GM19395 (cell line): ENCODE measurements around the gene CAPZB.

Source experiments
- ATAC-seq: cut with Tn5 transposase; IDR thresholded peaks from one replicate; pipeline ENCODE4 v1.9.1; 2021; ENCODE audit warnings: mild to moderate bottlenecking, moderate library complexity; ENCODE audit not compliant: unreplicated experiment

Gene CAPZB

GRCh38 chr1:19390166-19390850 is 95.0 kb downstream of the CAPZB start:
- ATAC-seq = peak; percentile 24

- no peak for ATAC-seq
Measured at GRCh38 chr1:19388980-19389379, 96.4 kb downstream of the CAPZB start.

- ATAC-seq = no peak
Measured at GRCh38 chr1:19387045-19387467, 98.3 kb downstream of the CAPZB start.

GRCh38 chr1:19385869-19386591 is 99.3 kb downstream of the CAPZB start:
- no peak for ATAC-seq

- ATAC-seq = no peak
Measured at GRCh38 chr1:19385221-19385620, 100.1 kb downstream of the CAPZB start.

- no peak for ATAC-seq
Measured at GRCh38 chr1:19384772-19385187, 100.6 kb downstream of the CAPZB start.

GRCh38 chr1:19384113-19384512 is 101.2 kb downstream of the CAPZB start:
- ATAC-seq = no peak

GRCh38 chr1:19382222-19382621 is 103.1 kb downstream of the CAPZB start:
- ATAC-seq = no peak

- no peak for ATAC-seq
Measured at GRCh38 chr1:19381261-19381660, 104.1 kb downstream of the CAPZB start.

- ATAC-seq = no peak
Measured at GRCh38 chr1:19377812-19378718, 107.3 kb downstream of the CAPZB start.

- no peak for ATAC-seq
Measured at GRCh38 chr1:19376428-19377372, 108.6 kb downstream of the CAPZB start.

- no peak for ATAC-seq
Measured at GRCh38 chr1:19375631-19376400, 109.5 kb downstream of the CAPZB start.

- no peak for ATAC-seq
Measured at GRCh38 chr1:19374926-19375325, 110.4 kb downstream of the CAPZB start.

GRCh38 chr1:19374083-19374801 is 111.1 kb downstream of the CAPZB start:
- no peak for ATAC-seq

- no peak for ATAC-seq
Measured at GRCh38 chr1:19373211-19374082, 111.9 kb downstream of the CAPZB start.

GRCh38 chr1:19372602-19373001 is 112.7 kb downstream of the CAPZB start:
- ATAC-seq = no peak

- no peak for ATAC-seq
Measured at GRCh38 chr1:19372136-19372514, 113.2 kb downstream of the CAPZB start.
